Measurements from ENCODE around the gene GFOD1. TPM values are rescaled to one million over a fixed set of nuclear protein-coding genes. Genes with fewer than 3 reads are reported as not detected.
A peak's percentile ranks its signal among the peaks of the same experiment; 100 is the strongest.

GFOD1 gene
- total RNA-seq, 1 donor from 2014 or later = 14.5 TPM

DNA sequence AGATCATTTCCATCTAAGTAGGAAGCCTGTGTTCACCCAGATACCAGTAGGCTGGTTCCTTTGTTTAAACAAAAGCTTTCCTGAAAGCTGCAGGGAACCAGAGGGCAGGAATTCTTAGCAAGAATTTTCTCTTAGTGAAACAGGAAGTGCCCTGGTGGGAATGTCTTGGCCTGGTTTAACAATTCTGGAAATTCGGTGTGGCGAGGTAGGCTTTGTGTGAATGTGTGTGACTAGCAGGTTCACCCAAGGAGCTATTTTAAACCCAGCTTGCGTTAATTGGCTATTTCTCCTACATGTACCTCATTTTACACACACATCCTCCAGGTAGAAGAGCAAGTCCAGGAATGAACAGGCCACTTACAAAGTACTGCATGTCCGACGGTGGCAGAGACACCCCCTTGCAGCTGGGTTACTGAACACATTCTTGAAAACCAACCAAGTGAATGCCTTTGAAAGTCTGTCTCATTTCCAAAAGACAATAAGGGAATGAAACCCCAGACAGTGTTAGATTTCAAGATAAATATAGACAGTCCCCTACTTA, 64.6 kb downstream of the GFOD1 start:
- DNase-seq = no peak

DNA sequence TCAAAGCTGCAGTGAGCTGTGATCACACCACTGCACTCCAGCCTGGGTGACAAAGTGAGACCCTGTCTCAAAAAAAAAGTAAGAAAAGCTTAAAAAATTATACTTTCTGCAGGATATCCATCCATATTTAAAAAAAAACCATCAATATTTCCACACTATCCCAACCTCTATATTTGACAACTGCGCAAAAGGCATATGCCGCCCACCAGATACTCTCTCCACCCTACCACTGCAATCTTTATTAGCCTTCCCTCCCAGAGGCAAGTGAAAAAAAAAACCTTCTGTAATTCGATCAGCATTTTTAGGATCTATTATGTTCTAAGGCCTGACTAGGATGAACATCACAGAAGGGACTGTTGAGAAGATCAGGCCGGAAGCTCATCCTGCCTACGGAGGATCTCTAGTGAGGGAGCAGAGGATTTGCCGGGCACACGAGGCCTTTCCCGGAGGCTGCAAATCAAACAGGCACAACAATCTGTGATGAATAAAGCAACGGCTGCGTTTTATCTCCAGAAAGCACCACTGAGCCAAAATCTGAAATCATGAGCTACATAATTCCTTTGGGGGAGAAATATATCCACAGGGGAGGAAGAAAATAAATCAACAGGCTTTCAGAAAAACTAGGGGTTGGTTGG, 65.9 kb downstream of the GFOD1 start:
- peak; percentile 24 for DNase-seq

DNA sequence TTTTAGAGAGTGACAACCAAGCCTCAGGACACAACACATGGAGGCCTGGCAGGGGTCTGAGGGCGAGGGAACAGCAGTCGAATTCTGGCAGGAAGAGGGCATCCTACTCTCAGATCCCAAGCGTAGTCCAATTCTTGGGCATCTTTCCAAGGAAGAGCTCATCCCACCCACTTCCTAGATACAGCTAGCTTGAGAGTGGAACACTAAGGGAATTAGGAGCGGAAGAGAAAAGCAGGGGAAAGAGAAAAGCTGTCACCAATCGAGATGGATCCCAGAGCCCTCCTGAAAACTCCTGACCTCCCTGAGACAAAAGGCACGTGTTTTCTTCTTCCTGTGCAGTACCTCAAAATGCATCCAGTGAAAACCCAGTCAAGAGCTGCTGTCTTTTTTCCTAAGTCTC, 67.1 kb downstream of the GFOD1 start:
- peak; percentile 16 for DNase-seq

DNA sequence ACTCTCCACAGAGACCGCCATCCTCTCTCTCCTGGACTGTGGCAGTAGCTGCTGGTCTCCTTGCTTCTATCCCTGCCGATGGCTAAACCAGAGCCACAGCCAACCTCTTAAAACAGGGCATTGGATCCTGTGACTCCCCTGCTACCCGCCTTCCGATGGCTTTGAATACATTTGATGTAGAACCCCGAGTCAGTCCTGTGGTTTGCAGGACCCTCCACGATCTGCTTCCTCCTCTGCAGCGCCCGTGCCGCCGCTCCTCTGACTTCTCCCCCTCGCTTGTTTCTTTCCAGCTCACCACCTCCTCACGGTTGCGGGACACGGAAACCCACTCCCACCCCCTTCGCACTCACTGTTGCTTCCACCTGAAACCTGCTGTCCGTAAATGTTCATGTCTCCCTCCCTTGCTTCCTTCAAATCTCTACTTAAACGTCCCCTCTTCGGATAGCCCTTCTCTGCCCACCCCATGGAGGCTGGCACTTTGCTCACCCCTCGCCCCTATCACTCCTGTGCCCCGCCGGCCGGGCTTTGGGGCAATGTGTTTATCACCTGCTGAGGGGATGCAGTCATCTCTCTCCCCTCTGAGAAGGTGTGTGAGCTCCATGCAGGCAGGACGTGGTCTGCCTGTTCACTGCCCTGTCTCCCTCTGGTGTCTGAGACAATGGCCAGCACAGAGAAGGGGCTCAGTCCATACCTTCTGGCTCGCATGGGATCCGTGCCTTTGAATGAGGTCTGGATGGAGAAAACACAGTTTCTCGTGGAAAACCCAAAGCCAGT, 67.8 kb downstream of the GFOD1 start:
- DNase-seq = no peak

DNA sequence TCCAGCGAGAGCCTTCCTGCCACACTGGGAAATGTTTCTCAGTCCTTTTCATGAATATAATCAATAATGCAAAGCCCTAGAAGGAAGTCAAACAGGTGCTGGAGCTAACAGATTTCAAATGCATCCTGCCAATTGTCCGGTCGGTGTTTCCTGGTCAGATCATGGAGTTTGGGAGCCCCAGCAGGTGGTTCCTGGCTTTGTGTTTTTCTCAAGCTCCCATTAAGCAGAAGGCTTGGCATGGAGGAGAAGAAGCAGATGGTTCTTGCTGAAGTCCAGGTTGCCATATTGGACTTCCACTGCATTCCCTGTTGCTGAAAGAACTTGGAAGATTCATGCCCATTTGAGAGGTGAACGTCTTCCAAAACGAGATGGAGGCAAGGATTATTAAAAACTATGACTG, 68.6 kb downstream of the GFOD1 start:
- DNase-seq = no peak

DNA sequence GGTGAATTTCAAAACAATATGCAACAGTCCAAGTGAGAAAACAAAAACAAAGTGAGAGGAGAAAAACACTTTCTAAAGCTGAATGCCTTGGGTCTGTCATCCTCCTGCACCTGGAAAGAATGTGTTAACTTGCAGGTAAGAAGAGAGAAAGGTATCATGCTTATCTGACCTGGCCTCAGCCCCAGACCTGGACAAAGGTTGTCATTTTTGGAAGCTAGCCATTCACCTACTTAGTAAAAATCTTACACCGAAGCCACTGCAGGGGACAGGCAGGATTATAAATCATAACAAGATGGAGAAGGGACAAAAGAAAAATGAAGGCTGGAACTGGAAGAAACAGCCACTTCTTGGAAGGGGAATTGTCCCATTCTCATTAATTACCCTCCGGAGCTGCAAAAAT, 69.4 kb downstream of the GFOD1 start:
- no peak for DNase-seq

DNA sequence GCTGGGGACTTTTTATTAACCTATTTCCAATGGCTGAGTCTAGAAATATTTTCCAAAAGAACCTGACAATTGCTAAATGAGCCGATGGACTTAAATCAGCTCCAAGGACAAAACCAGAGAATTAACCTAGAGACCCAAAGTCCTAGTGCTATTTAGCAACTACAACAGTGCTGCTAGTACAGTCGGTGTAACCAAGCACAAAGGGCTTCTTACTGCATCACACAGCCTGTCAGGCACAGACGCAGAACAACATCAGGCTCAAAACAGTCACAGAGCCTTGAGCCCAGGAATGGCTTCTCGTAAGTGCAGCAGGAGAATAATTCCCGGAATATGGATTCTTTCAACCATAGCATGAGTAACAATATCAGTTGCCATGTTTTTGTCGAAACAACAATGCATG, 70.0 kb downstream of the GFOD1 start:
- DNase-seq = no peak

DNA sequence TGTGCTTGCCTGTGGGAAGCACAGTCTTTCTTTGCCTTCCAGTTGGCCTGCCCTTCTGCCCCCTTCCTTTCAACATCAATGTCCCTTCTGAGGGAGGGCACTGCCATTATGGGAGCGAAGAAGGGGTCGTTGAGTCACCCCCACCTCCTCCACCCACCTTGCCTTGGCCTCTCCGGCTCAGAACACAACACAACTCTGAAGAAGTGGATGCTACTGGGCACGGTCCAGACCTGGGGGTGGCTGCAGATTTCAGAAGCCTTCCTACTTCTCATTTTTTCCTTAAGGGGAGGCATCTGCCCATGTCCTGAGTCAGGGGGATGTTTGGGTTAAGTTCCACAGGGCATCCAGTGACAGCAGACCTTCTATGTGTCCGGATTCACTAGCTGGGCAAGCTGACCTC, 72.1 kb downstream of the GFOD1 start:
- DNase-seq = no peak

DNA sequence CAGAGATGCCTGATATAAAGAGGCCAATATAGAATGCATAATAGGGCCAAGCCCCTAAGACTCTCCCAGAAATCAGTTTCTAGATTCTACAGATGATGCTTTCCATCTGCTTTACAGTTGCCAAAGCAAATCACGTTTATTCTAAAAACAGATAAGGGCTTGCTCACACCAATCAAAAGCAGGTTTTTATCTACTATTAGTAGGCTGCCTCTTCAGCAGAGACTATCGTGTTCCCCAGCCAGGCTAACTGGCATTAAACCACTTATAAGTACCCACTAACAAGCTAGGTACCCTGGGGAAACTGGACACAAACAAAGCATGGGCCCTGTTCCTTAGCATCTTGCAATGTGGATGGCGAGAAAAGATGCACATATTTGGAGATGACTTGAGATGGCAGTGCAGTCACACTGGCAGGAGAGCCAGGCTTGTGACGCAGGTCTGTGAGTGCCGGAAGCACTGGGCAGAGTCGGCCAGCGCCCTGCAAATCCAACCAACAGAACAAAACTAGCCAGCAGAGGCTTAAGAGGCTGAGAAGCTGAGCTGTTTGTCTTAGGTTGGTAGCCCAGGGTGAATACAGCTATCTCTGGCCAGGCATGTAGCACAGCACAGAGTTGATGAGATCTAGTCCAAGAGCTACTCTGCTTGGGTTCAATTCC, 73.4 kb downstream of the GFOD1 start:
- DNase-seq = no peak

DNA sequence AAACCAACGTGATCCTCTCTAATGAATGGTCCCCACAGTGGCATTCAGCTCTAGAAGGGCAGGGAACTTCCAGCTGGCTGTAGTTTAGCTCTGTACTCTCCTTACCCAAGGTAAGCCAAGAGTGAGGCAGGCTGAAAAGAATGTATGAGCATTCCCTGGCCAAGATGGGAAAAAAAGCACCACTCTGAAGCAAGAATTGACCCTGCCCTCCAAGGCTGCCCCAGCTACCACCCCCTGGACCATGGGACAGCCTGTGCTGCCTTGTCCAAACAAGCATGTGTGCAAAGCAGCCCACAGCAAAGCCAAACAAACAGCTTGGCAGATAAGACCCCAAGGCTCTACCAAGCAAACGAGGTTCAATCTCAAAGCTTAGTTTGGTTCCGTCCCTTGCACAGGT, 73.9 kb downstream of the GFOD1 start:
- DNase-seq = no peak

DNA sequence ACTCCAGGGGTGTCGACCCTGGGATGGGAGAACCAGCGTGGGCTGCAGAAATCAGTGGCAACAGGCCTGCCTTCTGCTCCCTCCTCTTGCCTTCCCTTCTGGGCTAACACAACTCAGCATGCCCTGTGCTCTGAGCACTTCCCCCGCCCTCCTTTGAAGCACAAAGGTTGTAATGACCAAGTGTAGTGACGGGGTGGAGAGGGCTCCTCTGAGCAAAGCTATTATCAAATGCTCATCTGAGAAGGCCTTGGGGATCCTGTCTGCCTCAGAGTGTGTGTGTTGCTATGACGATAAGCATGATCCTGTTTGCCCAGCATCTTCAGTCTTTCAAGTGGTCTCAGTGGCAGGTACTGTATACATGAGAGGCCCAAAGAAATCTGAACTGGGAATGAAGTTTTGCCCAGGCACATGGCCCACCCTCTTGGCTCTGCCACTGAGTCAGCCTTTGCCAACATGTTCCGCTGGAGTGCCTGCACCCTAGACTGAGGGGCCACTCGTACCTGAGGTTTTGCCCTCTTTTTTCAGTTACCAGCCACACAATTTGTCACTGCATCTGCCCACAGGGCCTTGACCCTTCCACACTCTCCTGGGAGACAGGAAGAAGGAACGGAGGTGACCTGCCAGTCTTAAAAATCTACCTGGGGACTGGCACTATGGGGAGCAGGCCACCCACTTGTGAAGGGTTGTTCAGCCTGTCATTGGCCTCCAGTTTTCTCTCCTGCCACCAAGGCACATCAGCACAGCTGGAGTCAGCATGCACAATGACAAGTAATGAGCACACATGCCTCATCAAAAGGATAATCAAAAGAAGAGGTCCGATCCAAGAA, 74.5 kb downstream of the GFOD1 start:
- DNase-seq = no peak

DNA sequence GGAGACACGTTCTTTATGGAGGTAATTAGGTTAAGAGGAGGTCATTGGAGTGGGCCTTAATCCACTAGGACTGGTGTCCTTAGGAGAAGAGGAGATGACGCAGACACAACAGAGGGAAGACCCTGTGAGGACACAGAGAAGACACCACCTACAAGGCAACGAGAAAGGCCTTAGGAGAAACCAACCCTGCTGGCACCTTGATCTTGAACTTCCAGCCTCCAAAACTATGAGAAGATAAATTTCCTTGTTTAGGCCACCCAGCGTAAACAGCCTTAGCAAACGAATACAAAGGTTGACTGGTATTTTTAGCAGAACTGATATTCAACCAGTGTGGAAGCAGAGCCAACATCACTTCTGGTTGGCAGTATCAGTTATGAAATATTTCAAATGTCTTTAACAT, 75.2 kb downstream of the GFOD1 start:
- no peak for DNase-seq

DNA sequence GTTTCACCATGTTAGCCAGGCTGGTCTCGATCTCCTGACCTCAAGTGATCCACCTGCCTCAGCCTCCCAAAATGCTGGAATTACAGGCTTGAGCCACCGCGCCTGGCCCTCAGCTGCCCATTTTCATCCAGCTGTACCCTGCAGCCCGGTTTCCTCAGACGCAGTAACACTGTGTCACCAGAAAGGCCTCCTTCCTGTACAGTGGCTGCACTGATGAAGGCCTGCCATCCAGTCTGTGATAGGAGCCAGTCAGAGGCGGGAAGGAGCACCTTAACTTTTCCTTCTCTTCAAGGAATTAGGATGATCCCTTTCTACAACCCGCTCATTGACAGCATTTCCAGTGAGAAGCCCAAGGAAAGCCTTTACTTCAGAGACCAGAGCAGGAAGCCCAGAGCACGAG, 75.9 kb downstream of the GFOD1 start:
- DNase-seq = no peak

DNA sequence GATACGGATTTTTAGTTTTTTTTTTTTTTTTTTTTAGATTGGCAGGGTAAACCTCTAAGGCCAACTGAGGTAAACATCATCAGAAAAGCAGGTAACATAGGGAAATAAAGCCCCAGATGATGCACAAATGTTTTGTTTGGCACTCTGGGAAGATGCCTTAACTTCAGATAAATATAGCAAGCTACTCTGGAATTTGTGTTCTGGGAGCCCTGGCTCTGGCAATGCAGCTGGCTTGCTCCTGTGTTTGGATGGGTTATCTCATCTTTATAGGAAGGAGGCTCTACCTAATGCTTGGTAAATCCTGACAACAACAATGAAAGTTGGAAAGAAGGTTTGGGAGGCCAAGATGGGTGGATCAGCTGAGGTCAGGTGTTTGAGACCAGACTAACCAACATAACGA, 77.4 kb downstream of the GFOD1 start:
- no peak for DNase-seq

DNA sequence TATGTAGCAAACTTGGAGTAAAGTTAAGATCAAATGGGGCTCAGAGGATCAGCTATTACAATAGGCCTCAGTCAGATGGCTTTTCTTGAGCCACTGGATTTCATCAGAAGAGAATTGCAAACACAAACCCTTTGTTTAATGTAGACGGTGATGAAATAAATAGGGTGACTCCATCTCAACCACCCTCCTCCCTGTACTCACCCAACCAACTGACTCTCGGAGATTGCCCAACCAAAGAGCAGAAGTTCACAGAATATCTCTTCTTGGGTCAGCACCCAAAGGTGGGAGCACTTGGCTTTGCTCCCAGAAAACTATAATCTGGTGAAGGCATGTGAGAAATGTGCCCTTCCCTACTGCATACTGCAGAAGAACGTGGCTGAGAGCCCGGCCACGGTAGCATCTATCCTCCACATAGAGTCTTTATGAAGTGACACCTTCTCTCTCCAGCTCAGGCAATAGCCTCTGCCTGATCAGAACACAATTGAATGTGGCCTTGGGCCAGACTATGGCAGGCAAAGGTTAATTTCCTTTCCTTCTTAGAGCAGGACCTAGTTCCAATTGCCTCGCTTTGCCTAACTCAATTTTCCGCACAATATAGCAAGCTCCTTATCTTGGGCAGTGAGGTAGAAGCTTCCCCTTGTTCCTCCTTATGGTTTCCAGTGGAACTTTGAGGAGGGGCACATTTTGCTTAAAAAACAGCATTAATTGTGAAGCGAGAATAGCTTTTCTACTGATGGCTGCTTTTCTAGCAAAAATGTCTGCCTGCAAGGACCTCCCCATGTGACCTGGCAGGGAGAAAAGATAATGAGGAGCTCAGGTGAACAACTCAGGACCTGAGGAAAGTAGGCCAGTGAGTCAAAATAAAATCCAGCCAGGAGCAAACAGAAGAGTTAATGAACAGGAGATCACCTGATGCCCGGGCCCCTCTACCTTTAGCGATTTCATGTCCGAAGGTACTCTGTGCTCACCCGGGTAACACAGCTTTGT, 79.4 kb downstream of the GFOD1 start:
- no peak for DNase-seq

DNA sequence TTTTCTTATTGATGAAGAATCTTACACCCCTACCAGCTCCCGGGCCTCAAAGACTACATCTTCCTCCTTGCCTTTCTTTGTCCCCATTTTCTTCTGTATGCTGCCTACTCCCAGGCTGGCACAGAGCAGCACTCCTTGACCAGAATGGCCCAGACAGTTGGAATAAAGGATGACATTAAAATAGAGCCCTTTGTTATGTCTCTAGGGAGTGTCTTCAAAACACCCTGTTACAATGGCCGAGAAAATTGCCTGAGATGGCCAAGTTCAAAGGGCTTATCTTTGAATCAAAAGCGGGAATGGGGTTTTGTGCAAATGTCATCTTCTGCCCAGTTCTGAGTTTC, 80.1 kb downstream of the GFOD1 start:
- DNase-seq = no peak

DNA sequence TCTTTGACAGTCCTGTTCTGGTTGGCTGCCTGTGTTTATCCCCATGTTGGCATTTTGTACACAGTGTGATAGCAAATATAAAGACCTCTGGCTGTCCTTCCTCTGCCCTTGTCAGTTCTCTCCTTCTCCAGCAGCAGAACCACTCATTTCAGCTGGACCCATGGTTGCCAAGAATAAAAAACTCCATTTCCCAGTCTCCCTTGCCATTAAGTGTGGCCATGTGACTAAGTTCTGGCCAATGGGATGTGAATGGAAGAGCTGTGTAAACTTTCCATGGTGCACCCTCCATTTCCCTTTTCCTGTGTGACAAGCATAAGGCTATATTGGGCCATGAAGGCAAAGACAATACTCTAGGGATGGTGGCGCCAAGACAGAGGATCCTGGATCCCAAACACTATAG, 80.6 kb downstream of the GFOD1 start:
- DNase-seq = no peak

DNA sequence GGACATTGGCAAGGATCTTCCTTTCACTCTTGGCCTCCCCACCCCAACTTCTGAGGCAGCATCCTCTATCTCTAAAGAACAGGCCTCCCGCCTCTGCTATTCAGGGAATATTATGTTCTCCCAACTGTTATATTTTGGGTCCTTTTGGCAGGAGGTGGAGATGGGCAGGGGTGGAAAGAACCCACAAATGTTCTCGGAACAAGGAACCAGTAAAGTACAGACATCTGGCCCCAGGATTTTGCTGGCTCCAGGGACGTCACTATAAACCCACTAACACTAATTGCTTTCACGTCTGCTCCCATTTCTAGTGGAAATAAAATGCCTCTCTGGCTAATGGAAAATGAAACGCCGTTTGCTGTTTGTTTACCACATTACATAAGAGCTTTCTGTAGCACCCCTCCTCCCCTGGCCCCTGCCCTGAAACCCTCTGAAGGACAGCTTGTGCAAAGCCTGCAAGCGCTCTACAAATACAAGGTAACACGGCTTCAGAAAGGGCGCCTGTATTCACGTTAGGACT, 81.4 kb downstream of the GFOD1 start:
- peak; percentile 63 for DNase-seq

DNA sequence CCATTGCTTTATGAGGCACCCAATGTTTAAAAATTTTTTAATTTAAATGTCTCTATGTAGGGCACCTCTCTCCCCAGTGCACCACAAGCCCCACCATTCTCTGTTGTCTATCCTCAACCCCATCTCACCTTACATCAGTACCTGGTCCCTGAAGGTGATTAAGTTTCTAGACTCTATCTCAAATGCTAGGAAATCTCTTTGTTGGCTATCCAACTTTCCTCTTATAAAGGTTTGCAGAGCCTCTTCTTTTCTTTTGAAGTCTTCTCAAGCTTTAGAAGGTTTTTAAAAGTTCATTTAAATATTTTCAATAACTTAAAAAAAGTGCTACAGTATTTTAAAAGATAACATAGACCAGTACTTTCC, 82.5 kb downstream of the GFOD1 start:
- DNase-seq = no peak

DNA sequence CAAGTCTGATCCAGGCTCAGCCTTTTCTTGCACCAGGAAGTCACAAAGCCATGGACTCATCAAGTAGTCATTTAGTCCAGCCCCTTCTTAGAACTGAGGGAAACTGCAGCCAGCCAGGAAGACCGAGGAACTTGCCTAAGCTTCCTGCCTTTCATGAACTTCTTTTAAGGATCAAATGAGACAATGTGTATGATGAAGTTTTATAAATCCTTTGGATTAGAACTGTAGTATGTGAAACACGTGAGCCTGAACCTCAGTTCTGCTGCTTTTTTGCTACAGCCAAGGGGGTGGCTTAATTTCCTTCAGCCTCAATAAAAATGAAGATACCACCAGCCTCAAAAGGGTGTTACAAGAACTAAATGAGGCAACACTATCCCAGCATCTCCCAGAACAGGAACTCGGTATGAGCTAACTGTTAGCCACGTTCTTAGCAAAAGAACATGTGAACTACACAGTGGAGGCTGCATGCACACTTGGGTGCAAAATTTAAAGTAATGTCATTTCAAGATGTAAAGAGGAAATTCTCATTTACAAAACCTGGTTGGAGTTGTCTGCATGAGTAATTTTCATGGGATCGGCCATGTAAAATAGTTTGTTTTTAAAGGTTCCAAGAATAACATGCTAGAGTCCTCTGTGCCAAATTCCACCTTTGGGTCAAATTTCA, 83.0 kb downstream of the GFOD1 start:
- DNase-seq = peak; percentile 62

DNA sequence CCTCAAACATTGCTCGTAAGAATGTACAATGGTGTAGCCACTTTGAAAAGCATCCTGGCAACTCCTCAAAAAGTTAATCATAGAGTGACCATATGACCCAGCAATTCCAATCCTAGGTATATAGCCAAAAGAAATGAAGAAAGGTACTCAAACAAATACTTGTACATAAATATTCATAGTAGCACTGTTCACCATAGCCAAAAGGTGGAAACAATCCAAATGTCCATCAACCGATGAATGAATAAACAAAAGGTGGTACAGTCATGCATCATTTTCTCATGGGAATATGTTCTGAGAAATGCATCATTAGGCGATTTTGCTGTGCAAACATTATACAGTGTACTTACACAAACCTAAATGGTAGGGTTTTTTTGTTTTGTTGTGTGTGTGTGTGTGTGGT, 84.7 kb downstream of the GFOD1 start:
- no peak for DNase-seq

All from skin of body (tissue), 2 donors.